Measurements from ENCODE around the gene OR51E1. TPM values are rescaled to one million over a fixed set of nuclear protein-coding genes. Genes with fewer than 3 reads are reported as not detected.

OR51E1 gene
- total RNA-seq, 8 experiments from 2014 or later: 0.05 to 0.19 (median 0.13) TPM; not detected in 4

DNA sequence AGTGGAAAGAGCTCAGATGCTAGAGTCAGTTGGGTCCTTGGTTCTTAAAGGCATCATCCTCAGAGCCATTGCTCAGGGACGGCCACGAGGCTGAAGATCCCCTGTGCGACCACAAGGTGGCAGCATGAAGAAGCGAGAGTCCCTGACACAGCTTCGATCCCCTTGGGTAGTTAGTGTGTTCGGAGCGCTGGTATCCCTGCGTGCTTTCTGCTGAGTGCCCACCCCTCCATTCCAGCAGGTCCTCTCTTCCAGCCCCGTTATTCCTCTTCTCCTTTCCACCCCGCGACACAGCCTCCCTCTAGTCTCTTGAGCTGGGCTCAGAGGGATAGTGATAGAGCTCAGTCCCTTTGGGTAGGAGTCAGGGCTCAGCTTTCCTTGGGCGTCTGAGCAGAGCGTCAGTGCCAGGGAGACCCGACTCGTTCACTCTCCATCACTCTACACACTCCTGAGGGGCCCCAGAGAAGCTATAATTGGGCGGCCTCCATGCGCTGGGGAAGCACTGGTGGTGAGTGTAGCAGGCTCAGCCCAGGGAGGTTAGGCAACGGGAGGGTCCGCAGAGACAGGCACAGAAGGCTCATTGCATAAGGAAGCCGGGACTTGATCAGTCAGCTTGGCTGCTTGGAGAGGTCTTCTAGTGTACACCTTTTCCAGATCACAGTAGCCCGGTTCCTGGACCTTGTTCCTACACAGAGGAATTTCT is 6.7 kb upstream of the OR51E1 start, which contains the start of gene OR51D1:
OR51D1 (plus strand) TSS at position 516 of the 700 bp plus-strand sequence. CDS start 2,314 bp downstream, outside the sequence.
- peak; percentile 83 to 100 (median 91) for ATAC-seq (replicated peaks in 6 of 8)
- Histone ChIP-seq H3K27ac (no peak within 1 kb of the TSS), H3K4me3 (no peak within 1 kb of the TSS), H3K4me1 (replicated peaks in 1 of 2) (no peaks in the 10 kb centered on the region)
- 2 to 92% (median 37%) methylated on average over 2 to 13 of the region's 21 CpGs; no CpG with 5 or more reads in 1 of the 10 experiments for WGBS, 10 experiments
- in situ Hi-C loops (cut with MboI; ENCODE audit: low pct_unique_long_range_greater_than_20kb in 2 of 9, low sequenced_read_pairs in 9 of 9, unreplicated experiment in 9 of 9): loop anchor here in 5 of 9 experiments (5.0 to 25.0 kb wide), 7 partner anchors 185 to 1700 kb away; partner anchors contain the start of genes OR51F2 (in 3 of the 5), OR51L1 (in 1 of the 5) and OR52N2 (in 1 of the 5)

DNA sequence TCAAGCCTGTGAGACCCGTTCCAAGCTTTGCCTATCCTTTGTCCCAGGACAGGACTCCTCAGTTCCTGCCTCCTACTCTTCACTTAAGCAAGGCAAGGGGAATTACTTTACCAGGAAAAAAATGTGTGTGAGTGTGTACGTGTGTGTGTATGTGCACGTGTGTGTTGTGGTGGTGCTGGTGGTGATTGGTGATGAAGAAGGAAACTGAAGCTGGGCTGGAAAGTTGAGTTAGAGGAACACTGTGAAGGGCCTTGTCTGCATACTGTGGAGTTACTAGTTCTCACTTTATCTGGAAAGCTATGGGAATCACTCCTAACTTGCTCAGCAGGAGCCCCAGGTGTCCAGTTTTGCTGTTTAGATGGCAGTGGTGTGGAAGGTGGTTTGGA is 6.1 kb upstream of the OR51E1 start:
- in situ Hi-C loops (cut with MboI; ENCODE audit: low pct_unique_long_range_greater_than_20kb in 2 of 9, low sequenced_read_pairs in 9 of 9, unreplicated experiment in 9 of 9): loop anchor here in 5 of 9 experiments (5.0 to 25.0 kb wide), 7 partner anchors 185 to 1700 kb away; partner anchors contain the start of genes OR51F2 (in 3 of the 5), OR51L1 (in 1 of the 5) and OR52N2 (in 1 of the 5)
- no peak overlapping the region for H3K27ac ChIP-seq
- no peak overlapping the region for H3K4me3 ChIP-seq
- WGBS, 10 experiments: 20 to 100% (median 74%) methylated on average over 1 to 2 of the region's 3 CpGs; no CpG with 5 or more reads in 4 of the 10 experiments
- ATAC-seq (replicated peaks in 6 of 8): no peak
- H3K4me1 ChIP-seq (replicated peaks in 1 of 2): no peaks in the 10 kb centered on the region

DNA sequence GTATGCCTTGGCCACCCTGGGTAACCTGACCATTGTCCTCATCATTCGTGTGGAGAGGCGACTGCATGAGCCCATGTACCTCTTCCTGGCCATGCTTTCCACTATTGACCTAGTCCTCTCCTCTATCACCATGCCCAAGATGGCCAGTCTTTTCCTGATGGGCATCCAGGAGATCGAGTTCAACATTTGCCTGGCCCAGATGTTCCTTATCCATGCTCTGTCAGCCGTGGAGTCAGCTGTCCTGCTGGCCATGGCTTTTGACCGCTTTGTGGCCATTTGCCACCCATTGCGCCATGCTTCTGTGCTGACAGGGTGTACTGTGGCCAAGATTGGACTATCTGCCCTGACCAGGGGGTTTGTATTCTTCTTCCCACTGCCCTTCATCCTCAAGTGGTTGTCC is 3.9 kb upstream of the OR51E1 start:
- 65 to 84% (median 80%) methylated on average over 1 to 5 of the region's 6 CpGs; no CpG with 5 or more reads in 3 of the 10 experiments for WGBS, 10 experiments
- no peaks in the 10 kb centered on the region for H3K4me1 ChIP-seq (replicated peaks in 1 of 2)
- in situ Hi-C loops (cut with MboI; ENCODE audit: low pct_unique_long_range_greater_than_20kb in 2 of 9, low sequenced_read_pairs in 9 of 9, unreplicated experiment in 9 of 9): loop anchor here in 5 of 9 experiments (5.0 to 25.0 kb wide), 7 partner anchors 182 to 1697 kb away; partner anchors contain the start of genes OR51F2 (in 3 of the 5), OR51L1 (in 1 of the 5) and OR52N2 (in 1 of the 5)

DNA sequence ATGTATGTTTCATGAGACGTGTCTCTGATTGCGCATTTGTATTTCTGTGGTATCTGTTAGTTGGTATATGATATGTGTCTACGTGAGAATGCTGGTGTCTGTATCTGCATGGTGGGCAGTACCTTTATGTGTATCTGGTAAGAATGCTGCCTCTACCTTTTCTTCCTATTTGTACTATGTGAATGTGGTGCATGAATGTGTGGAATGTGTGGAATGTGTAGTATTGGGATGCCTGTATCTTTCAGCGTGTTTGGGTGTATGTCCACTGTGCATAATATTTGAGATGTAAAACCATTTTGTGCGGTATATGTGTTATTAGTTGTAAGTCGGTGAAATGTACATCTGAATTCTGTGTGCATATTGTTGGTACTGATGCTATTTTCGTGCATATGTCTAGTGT is 2.3 kb upstream of the OR51E1 start:
- Histone ChIP-seq H3K4me1 (replicated peaks in 1 of 2) (no peaks in the 10 kb centered on the region), H3K27ac (no peak overlapping the region), H3K4me3 (no peak overlapping the region)
- WGBS, 10 experiments: 0 to 87% (median 50%) methylated on average over 1 to 5 of the region's 7 CpGs; no CpG with 5 or more reads in 3 of the 10 experiments
- in situ Hi-C loops (cut with MboI; ENCODE audit: low pct_unique_long_range_greater_than_20kb in 2 of 9, low sequenced_read_pairs in 9 of 9, unreplicated experiment in 9 of 9): loop anchor here in 5 of 9 experiments (10.0 to 25.0 kb wide), 5 partner anchors 346 to 1696 kb away; partner anchors contain the start of genes OR51L1 (in 1 of the 5) and OR52N2 (in 1 of the 5)
- peak in 1 of 8 experiments; percentile 48 for ATAC-seq (replicated peaks in 6 of 8)

More for the DNA sequence above, 3.9 kb upstream of the OR51E1 start:
- H3K27ac ChIP-seq: no peak overlapping the region
- ATAC-seq (replicated peaks in 6 of 8): no peak
- no peak overlapping the region for H3K4me3 ChIP-seq

DNA sequence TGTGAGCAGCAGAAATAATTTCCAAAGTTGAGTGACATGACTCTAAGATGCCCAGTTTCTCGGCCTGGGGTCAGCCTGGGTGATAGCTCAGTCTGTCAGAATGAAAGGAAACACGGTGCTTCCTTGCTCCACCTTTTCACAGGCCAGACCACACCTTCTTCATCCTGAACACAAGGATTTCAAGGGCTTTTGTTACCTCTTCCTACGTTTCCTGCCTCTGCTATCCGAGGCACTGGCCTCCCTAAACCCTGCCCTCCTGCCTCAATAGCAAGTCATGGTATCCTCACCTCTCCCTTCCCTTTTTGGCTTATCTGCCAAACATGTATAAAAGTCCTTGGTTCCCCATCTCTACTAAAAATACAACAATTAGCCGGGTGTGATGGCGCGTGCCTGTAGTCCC is 1.7 kb upstream of the OR51E1 start:
- Histone ChIP-seq H3K27ac (no peak overlapping the region), H3K4me1 (replicated peaks in 1 of 2) (no peaks in the 10 kb centered on the region), H3K4me3 (no peak overlapping the region)
- no peak for ATAC-seq (replicated peaks in 6 of 8)
- in situ Hi-C loops (cut with MboI; ENCODE audit: low pct_unique_long_range_greater_than_20kb in 2 of 9, low sequenced_read_pairs in 9 of 9, unreplicated experiment in 9 of 9): loop anchor here in 5 of 9 experiments (10.0 to 25.0 kb wide), 5 partner anchors 345 to 1695 kb away; partner anchors contain the start of genes OR51L1 (in 1 of the 5) and OR52N2 (in 1 of the 5)
- WGBS, 10 experiments: 19 to 86% (median 59%) methylated on average over 3 to 7 of the region's 7 CpGs; no CpG with 5 or more reads in 4 of the 10 experiments

DNA sequence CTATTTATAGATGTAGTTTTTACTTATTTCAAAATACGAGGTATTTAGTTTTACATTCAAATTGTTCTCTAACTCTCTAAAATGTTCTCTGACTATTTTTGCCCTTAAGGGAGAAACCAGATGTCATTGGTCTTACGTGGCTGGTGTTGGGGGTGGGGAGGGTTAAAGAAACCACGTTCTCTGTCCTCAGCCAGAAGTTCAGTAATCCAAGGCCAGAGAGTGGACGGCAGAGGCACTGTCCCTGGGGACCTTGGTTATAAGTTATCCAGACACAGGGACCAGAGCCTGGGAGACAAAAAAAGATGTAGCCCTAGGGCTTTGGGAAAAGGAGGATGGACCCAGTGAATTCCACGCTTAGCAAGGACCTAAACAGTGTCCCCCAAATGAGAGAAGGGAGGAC is 706 bp upstream of the OR51E1 start:
- in situ Hi-C loops (cut with MboI; ENCODE audit: low pct_unique_long_range_greater_than_20kb in 2 of 9, low sequenced_read_pairs in 9 of 9, unreplicated experiment in 9 of 9): loop anchor here in 5 of 9 experiments (10.0 to 25.0 kb wide), 5 partner anchors 344 to 1694 kb away; partner anchors contain the start of genes OR51L1 (in 1 of the 5) and OR52N2 (in 1 of the 5)
- Histone ChIP-seq H3K4me1 (replicated peaks in 1 of 2) (no peaks in the 10 kb centered on the region), H3K4me3 (no peak overlapping the region), H3K27ac (no peak overlapping the region)
- 13 to 72% (median 37%) methylated on average over 1 to 5 of the region's 5 CpGs for WGBS, 10 experiments
- peak in 3 of 8 experiments; percentile 44 to 54 (median 44) for ATAC-seq (replicated peaks in 6 of 8)

DNA sequence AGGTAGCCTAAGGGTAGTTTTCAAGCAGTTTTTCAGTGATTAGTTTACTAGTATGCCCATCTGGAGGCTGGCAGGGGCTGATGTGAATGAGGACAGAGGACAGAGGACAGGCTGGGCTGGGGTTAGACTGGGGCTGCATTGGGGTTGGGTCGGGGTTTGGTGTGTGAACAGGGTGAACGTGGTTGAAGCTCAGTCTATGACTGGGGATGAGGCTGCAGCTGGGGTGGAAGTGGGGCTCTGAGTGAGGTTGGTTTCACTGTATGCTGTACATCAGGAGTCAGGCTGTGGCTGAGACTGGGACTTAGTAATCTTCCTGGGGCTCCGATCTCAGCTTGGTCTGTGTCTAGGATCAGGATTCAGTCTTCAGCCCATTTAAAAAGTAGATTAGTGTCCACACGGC is 451 bp downstream of the OR51E1 start:
- Histone ChIP-seq H3K4me3 (no peak overlapping the region), H3K4me1 (replicated peaks in 1 of 2) (no peaks in the 10 kb centered on the region), H3K27ac (no peak overlapping the region)
- ATAC-seq (replicated peaks in 6 of 8): no peak
- 93 to 100% (median 100%) methylated on average over 1 to 2 of the region's 4 CpGs; no CpG with 5 or more reads in 4 of the 10 experiments for WGBS, 10 experiments
- in situ Hi-C loops (cut with MboI; ENCODE audit: low pct_unique_long_range_greater_than_20kb in 2 of 9, low sequenced_read_pairs in 9 of 9, unreplicated experiment in 9 of 9): loop anchor here in 5 of 9 experiments (10.0 to 25.0 kb wide), 5 partner anchors 343 to 1693 kb away; partner anchors contain the start of genes OR51L1 (in 1 of the 5) and OR52N2 (in 1 of the 5)

DNA sequence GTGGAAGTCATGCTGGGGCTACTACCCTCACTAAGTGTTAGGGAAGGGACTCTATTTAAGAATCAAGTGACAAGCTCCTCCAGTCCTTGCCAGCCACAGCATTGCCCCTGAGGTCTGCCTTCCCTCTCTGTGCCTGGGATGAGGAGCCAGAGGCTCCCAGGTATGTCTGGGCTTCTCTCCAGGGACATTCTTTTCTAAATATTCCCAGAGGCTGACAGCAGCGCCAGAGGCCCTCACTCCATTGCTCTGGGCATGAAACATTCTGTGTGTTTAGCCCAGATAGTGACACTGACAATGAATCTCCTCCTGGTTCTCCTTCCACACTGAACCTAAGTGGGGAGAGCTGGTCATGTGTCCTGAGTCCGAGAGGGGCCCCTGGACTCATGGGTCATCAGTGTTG is 2.2 kb downstream of the OR51E1 start:
- no peaks in the 10 kb centered on the region for H3K4me1 ChIP-seq (replicated peaks in 1 of 2)
- H3K27ac ChIP-seq: no peak overlapping the region
- no peak overlapping the region for H3K4me3 ChIP-seq
- WGBS, 10 experiments: 0 to 60% (median 59%) methylated on average over 1 of the region's 2 CpGs; no CpG with 5 or more reads in 6 of the 10 experiments
- no peak for ATAC-seq (replicated peaks in 6 of 8)
- in situ Hi-C loops (cut with MboI; ENCODE audit: low pct_unique_long_range_greater_than_20kb in 2 of 9, low sequenced_read_pairs in 9 of 9, unreplicated experiment in 9 of 9): loop anchor here in 5 of 9 experiments (10.0 to 25.0 kb wide), 5 partner anchors 341 to 1691 kb away; partner anchors contain the start of genes OR51L1 (in 1 of the 5) and OR52N2 (in 1 of the 5)

DNA sequence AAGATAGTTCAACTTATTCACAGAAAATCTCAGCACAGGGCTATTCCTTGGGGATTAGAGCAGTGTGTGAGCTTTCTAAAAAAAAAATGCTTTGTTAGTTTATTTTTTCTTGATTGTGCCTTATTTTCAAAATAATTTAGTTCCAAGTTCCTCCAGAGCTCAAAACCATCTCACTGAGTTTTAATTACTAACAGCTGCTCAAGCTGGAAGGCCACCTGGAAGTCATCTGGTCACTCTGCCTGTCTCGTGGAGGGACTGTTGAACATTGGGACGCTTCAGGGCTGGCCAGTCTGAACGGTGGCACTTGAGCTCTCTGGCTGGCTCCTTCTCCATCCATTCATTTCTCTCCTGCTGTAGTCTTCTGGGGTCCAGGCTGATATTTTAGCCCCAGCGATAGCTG is 4.0 kb downstream of the OR51E1 start:
- H3K4me1 ChIP-seq (replicated peaks in 1 of 2): no peaks in the 10 kb centered on the region
- no peak overlapping the region for H3K4me3 ChIP-seq
- ATAC-seq (replicated peaks in 6 of 8): peak in 1 of 8 experiments; percentile 16
- no peak overlapping the region for H3K27ac ChIP-seq
- 8 to 100% (median 73%) methylated on average over 1 to 3 of the region's 4 CpGs; no CpG with 5 or more reads in 3 of the 10 experiments for WGBS, 10 experiments
- in situ Hi-C loops (cut with MboI; ENCODE audit: low pct_unique_long_range_greater_than_20kb in 2 of 9, low sequenced_read_pairs in 9 of 9, unreplicated experiment in 9 of 9): loop anchor here in 5 of 9 experiments (10.0 to 25.0 kb wide), 5 partner anchors 340 to 1690 kb away; partner anchors contain the start of genes OR51L1 (in 1 of the 5) and OR52N2 (in 1 of the 5)

DNA sequence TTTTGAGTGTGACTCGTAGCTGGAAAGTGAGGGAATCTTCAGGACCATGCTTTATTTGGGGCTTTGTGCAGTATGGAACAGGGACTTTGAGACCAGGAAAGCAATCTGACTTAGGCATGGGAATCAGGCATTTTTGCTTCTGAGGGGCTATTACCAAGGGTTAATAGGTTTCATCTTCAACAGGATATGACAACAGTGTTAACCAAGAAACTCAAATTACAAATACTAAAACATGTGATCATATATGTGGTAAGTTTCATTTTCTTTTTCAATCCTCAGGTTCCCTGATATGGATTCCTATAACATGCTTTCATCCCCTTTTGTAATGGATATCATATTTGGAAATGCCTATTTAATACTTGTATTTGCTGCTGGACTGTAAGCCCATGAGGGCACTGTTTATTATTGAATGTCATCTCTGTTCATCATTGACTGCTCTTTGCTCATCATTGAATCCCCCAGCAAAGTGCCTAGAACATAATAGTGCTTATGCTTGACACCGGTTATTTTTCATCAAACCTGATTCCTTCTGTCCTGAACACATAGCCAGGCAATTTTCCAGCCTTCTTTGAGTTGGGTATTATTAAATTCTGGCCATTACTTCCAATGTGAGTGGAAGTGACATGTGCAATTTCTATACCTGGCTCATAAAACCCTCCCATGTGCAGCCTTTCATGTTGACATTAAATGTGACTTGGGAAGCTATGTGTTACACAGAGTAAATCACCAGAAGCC is 11.0 kb downstream of the OR51E1 start:
- no peak for ATAC-seq (replicated peaks in 6 of 8)
- 0 to 91% (median 39%) methylated on average over 1 to 2 of the region's 2 CpGs; no CpG with 5 or more reads in 3 of the 10 experiments for WGBS, 10 experiments

DNA sequence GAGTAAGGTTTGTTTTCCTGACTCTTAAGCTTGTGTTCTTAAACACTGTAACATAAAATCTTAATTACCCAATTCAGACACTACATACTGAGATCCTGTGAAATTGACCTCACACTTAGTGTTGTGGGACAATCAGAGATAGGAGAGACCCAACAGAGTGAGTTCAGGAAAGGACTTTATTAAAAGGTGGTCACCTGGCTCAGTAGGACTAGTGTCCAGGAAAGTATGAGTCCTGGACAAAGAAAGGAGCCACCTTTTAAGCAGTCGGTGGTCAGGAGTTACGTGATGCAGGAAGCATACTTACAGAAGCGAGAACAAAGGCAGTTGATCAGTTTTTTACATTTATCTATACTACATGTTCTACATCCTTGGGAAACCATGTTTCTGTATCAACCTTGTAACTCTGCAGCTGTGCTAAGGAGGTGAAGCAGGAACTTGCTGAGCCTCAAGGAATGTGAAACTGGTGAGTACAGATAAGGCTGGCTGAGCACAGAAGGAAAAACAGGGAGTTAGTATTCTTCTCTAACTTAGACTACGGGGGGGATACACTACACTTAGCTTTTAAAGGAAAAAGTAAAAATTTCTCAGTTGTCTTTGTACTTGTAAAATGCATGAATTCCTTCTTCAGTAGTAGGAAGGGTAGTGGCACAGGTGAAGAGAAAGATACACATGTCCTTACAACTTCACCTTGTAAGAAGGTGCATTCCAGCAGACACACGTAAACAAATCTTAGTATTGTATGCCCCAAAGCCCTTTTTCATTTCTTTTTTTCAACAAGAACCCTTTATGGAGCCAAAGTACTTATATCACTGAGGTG is 15.1 kb downstream of the OR51E1 start:
- no peak overlapping the region for H3K4me3 ChIP-seq
- in situ Hi-C loops (cut with MboI; ENCODE audit: low pct_unique_long_range_greater_than_20kb in 2 of 9, low sequenced_read_pairs in 9 of 9, unreplicated experiment in 9 of 9): no loop called here
- WGBS, 10 experiments: 27 to 100% (median 74%) methylated on average over 1 to 5 of the region's 5 CpGs
- ATAC-seq (replicated peaks in 6 of 8): no peak
- H3K27ac ChIP-seq: no peak overlapping the region
- H3K4me1 ChIP-seq (replicated peaks in 1 of 2): no peaks in the 10 kb centered on the region

More for the DNA sequence above, 11.0 kb downstream of the OR51E1 start:
- Histone ChIP-seq H3K27ac (no peak overlapping the region), H3K4me3 (no peak overlapping the region), H3K4me1 (replicated peaks in 1 of 2) (no peaks in the 10 kb centered on the region)
- in situ Hi-C loops (cut with MboI; ENCODE audit: low pct_unique_long_range_greater_than_20kb in 2 of 9, low sequenced_read_pairs in 9 of 9, unreplicated experiment in 9 of 9): no loop called here
